HG03280 (cell line): ENCODE data around the gene TRERF1.
"Not testable (repeated sequence)": the region's sequence is repeated elsewhere in the genome, so short reads cannot be mapped to it uniquely, and the experiment has no call there.

Source experiments
- ATAC-seq: cut with Tn5 transposase; IDR thresholded peaks from one replicate; pipeline ENCODE4 v1.9.1; 2021; ENCODE audit warnings: mild to moderate bottlenecking, moderate library complexity; ENCODE audit not compliant: unreplicated experiment

Gene TRERF1

GRCh38 chr6:42449917-42450476 lies 1.7 kb downstream of the TRERF1 start:
- ATAC-seq: no peak

- no peak for ATAC-seq
Observed at GRCh38 chr6:42448927-42449659, 2.6 kb downstream of the TRERF1 start.

- no peak for ATAC-seq
Observed at GRCh38 chr6:42448391-42448790, 3.3 kb downstream of the TRERF1 start.

- ATAC-seq: no peak
Observed at GRCh38 chr6:42446996-42447395, 4.7 kb downstream of the TRERF1 start.

- no peak for ATAC-seq
Observed at GRCh38 chr6:42446370-42446769, 5.4 kb downstream of the TRERF1 start.

- not testable (repeated sequence) for ATAC-seq
Observed at GRCh38 chr6:42445955-42446354, 5.8 kb downstream of the TRERF1 start.

GRCh38 chr6:42443312-42444060 lies 8.2 kb downstream of the TRERF1 start:
- ATAC-seq: no peak

GRCh38 chr6:42441697-42442081 lies 10.0 kb downstream of the TRERF1 start:
- no peak for ATAC-seq

GRCh38 chr6:42440778-42441696 lies 10.7 kb downstream of the TRERF1 start:
- no peak for ATAC-seq

GRCh38 chr6:42440027-42440426 lies 11.7 kb downstream of the TRERF1 start:
- ATAC-seq: no peak

GRCh38 chr6:42436825-42437224 lies 14.9 kb downstream of the TRERF1 start:
- no peak for ATAC-seq

GRCh38 chr6:42434237-42434636 lies 17.5 kb downstream of the TRERF1 start:
- no peak for ATAC-seq

- ATAC-seq: no peak
Observed at GRCh38 chr6:42433409-42433808, 18.3 kb downstream of the TRERF1 start.

- no peak for ATAC-seq
Observed at GRCh38 chr6:42431877-42432276, 19.8 kb downstream of the TRERF1 start.

GRCh38 chr6:42431356-42431755 lies 20.4 kb downstream of the TRERF1 start:
- ATAC-seq: no peak

GRCh38 chr6:42429836-42430235 lies 21.9 kb downstream of the TRERF1 start:
- ATAC-seq: no peak

GRCh38 chr6:42429042-42429585 lies 22.6 kb downstream of the TRERF1 start:
- ATAC-seq: no peak

- ATAC-seq: no peak
Observed at GRCh38 chr6:42428326-42429041, 23.2 kb downstream of the TRERF1 start.

GRCh38 chr6:42427871-42428270 lies 23.9 kb downstream of the TRERF1 start:
- no peak for ATAC-seq

GRCh38 chr6:42426191-42426590 lies 25.5 kb downstream of the TRERF1 start:
- ATAC-seq: no peak
